Measurements from ENCODE around the gene BMF. TPM values are rescaled to one million over a fixed set of nuclear protein-coding genes. Genes with fewer than 3 reads are reported as not detected.
A peak's percentile ranks its signal among the peaks of the same experiment; 100 is the strongest.

BMF gene
- total RNA-seq, 1 experiment from 2014 or later = 13.2 TPM

DNA sequence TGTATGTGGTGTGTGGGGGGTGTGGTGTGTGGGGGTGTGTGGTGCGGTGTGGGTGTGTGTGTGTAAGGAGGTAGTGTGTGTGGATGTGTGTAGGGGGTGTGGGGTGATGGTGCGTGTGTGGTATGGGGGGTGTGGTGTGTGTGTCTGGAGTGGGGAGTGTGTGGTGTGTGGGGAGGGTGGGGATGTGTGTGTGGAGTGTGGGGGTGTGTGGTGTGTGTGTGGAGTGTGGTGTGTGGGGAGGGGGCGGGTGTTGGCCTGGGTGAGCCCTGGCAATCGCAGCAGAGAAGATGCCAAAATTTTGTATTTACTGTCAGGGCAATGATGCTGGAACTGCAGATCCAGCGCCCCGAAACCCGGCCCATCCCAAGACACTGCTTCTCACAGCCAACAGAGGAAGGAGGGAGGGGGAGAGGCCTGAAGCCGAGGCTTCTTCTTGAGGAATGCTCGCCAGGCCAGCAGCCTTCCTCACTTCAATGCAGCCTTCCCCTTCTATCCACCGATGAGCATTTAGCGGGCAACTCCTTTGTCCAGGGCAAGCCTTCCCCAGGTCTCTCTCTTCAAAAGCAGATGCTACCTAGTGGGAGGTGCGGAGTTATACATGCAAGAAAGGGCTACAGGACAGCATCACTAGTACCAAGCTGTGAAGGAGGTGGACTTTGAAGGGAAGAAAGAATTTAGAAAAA is 57.8 kb downstream of the BMF start:
- Histone ChIP-seq H3K79me2 (ENCODE audit: insufficient read depth, low read length) (no peaks in the 10 kb centered on the region), H2BK12ac (ENCODE audit: insufficient read length, low read depth, low read length) (no peak overlapping the region), H3K4me1 (ENCODE audit: insufficient read depth, low read length) (peaks cover 2% of the 10 kb centered on the region; the same call in 1 of the 2 replicates), H3K27ac (ENCODE audit: insufficient read length, low read depth, low read length) (no peak overlapping the region), H2BK20ac (ENCODE audit: low read depth, low read length, poor library complexity, severe bottlenecking) (no peak overlapping the region), H4K91ac (ENCODE audit: insufficient read length, low read depth, low read length) (no peak overlapping the region), H3K56ac (ENCODE audit: insufficient read length, low read depth, low read length) (no peak overlapping the region), H3K4ac (ENCODE audit: low read depth, low read length) (no peak overlapping the region), H2BK120ac (ENCODE audit: low read depth, low read length, poor library complexity, severe bottlenecking) (no peak overlapping the region), H4K5ac (ENCODE audit: insufficient read length, low read depth, low read length) (peak overlapping the region; percentile 31), H2BK5ac (ENCODE audit: insufficient read length, low read length) (no peak overlapping the region), H3K79me1 (ENCODE audit: insufficient read depth, low read depth, low read length, poor library complexity, severe bottlenecking) (no peaks in the 10 kb centered on the region), H2AFZ (ENCODE audit: low read length) (no peak overlapping the region), H2AK5ac (ENCODE audit: insufficient read length, low read length) (no peak overlapping the region), H4K20me1 (ENCODE audit: control insufficient read depth, insufficient read depth, insufficient read length) (no peaks in the 10 kb centered on the region), H3K23me2 (ENCODE audit: insufficient read length, low read depth, low read length, poor library complexity, severe bottlenecking) (peaks cover 3% of the 10 kb centered on the region), H3K4me2 (ENCODE audit: insufficient read depth, insufficient read length, low read length) (no peak overlapping the region), H3K14ac (ENCODE audit: insufficient read depth, low read length) (no peak overlapping the region; the same call in 1 of the 2 replicates), H3K9ac (ENCODE audit: extremely low read depth, insufficient read length, low read length) (no peak overlapping the region), H3K9me3 (ENCODE audit: control insufficient read depth, low read depth, low read length) (no peaks in the 10 kb centered on the region), H3K27me3 (ENCODE audit: insufficient read depth, low read length) (no peaks in the 10 kb centered on the region), H3K18ac (ENCODE audit: insufficient read length, low read depth, low read length) (peak overlapping the region; percentile 64), H3T11ph (ENCODE audit: low read length) (no peak overlapping the region), H2BK15ac (ENCODE audit: low read depth, low read length) (no peak overlapping the region), H3K23ac (ENCODE audit: insufficient read length, low read depth, low read length) (no peak overlapping the region), H4K8ac (replicated peaks; ENCODE audit: insufficient read length, low read depth, low read length) (no peak overlapping the region)
- DNase-seq = peak; percentile 74
- TF ChIP-seq, protein P1, sequence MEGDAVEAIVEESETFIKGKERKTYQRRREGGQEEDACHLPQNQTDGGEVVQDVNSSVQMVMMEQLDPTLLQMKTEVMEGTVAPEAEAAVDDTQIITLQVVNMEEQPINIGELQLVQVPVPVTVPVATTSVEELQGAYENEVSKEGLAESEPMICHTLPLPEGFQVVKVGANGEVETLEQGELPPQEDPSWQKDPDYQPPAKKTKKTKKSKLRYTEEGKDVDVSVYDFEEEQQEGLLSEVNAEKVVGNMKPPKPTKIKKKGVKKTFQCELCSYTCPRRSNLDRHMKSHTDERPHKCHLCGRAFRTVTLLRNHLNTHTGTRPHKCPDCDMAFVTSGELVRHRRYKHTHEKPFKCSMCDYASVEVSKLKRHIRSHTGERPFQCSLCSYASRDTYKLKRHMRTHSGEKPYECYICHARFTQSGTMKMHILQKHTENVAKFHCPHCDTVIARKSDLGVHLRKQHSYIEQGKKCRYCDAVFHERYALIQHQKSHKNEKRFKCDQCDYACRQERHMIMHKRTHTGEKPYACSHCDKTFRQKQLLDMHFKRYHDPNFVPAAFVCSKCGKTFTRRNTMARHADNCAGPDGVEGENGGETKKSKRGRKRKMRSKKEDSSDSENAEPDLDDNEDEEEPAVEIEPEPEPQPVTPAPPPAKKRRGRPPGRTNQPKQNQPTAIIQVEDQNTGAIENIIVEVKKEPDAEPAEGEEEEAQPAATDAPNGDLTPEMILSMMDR (conservative IDR thresholded peaks at IDR 0.05) = no peak; the same call in 2 of the 3 replicates
- Mint-ChIP-seq H3K36me3 (ENCODE audit: insufficient read depth in 1 of 3, low read depth in 3 of 3) (no peaks in the 10 kb centered on the region; a peak in 2 of 7 replicates), H3K27me3 (ENCODE audit: low read depth) (peaks cover 3% of the 10 kb centered on the region; the same call in 1 of the 2 replicates), H3K4me3 (no peak overlapping the region), H3K27ac (peak overlapping the region in 2 of 3 experiments; percentile 13 to 40; a peak in 3 of 7 replicates), H3K4me1 (peaks cover 53% of the 10 kb centered on the region in 2 experiments), H3K9me3 (no peaks in the 10 kb centered on the region; a peak in 1 of 5 replicates)
- WGBS (ENCODE audit: extremely low coverage, insufficient read length, low lambda C conversion rate) = 100% methylated on average over 2 of the region's 12 CpGs

Measured in H9 (cell line).